A549 (cell line): ENCODE data around the gene HSF2BP. TPM values are rescaled to one million over a fixed set of nuclear protein-coding genes. Genes with fewer than 3 reads are reported as not detected.

Experiments
- ATAC-seq, 2 experiments: fragments of 200-7000 bp in 1 of 2; fragments of >200 bp in 1 of 2; cut with Nextera tagmentation in 1 of 2; cut with Tn5 transposase in 1 of 2; 3 replicates each; pipeline versions ENCODE4 v1.8.0 to v1.9.1; 2018 to 2020; ENCODE audit warnings: mild to moderate bottlenecking in 1 of 2, moderate library complexity in 1 of 2
- CTCF ChIA-PET: fragments of 300-600 bp; sonication (Branson Sonifier 250); formaldehyde crosslinking; extraction: SDS; loops from one replicate; lab custom pipeline; 2021; ENCODE audit warnings: antibody characterized with exemption, inconsistent platforms; lab: Yijun Ruan, JAX
- POLR2A ChIA-PET: fragments of 350-600 bp; formaldehyde crosslinking; extraction: SDS; loops from one replicate; lab custom pipeline; 2021; ENCODE audit warnings: antibody characterized with exemption, inconsistent platforms; lab: Yijun Ruan, JAX
- DNase-seq, 2 experiments: peaks; one replicate each; pipeline versions ENCODE4 v3.0.0 to v3.0.0-alpha.2; 2011 to 2016; ENCODE audit warnings: low read depth in 1 of 2, low spot score in 1 of 2
- FAIRE-seq: peaks from 2 replicates; lab custom pipeline; 2011; peaks lifted over from hg19 to GRCh38; lab: Jason Lieb, UNC
- H3K27ac ChIP-seq, 2 experiments: fragments of >200 bp; sonication (Bioruptor Twin); formaldehyde crosslinking; 3 replicates each; pipeline ENCODE4 v1.5.1; 2016 to 2017
- H3K4me1 ChIP-seq: fragments of >200 bp; sonication (Bioruptor Twin); formaldehyde crosslinking; 3 replicates; pipeline ENCODE4 v1.6.1; 2016
- H3K4me2 ChIP-seq: fragments of >200 bp; sonication (Bioruptor Twin); formaldehyde crosslinking; 3 replicates; pipeline ENCODE4 v1.6.1; 2016
- H3K4me3 ChIP-seq: fragments of >200 bp; sonication (Bioruptor Twin); formaldehyde crosslinking; 3 replicates; pipeline ENCODE4 v1.5.1; 2016
- H3K9me3 ChIP-seq: fragments of >200 bp; sonication (Bioruptor Twin); formaldehyde crosslinking; 3 replicates; pipeline ENCODE4 v1.6.1; 2016
- BHLHE40 ChIP-seq: IDR thresholded peaks from 2 replicates; pipeline ENCODE4 v1.6.1; 2012; ENCODE audit warnings: low read depth, low read length, inconsistent platforms
- CBX2 ChIP-seq: fragments of 200-600 bp; sonication (generic); IDR thresholded peaks from 2 replicates; pipeline ENCODE4 v1.6.1; 2016; ENCODE audit warnings: low read depth, mild to moderate bottlenecking, borderline replicate concordance
- CEBPB ChIP-seq, 2 experiments: fragments of >200 bp in 1 of 2; sonication (Bioruptor Twin) in 1 of 2; formaldehyde crosslinking in 1 of 2; IDR thresholded peaks; 2 replicates each; pipeline ENCODE4 v1.6.1; 2012 to 2016
- CHD2 ChIP-seq: fragments of 150-350 bp; IDR thresholded peaks from 2 replicates; pipeline ENCODE4 v1.6.1; 2014; ENCODE audit warnings: low read length; ENCODE audit not compliant: partially characterized antibody
- EHMT2 ChIP-seq: fragments of 200-600 bp; sonication (generic); IDR thresholded peaks from 2 replicates; pipeline ENCODE4 v1.6.1; 2016; ENCODE audit warnings: antibody characterized with exemption, low read depth, mild to moderate bottlenecking, moderate library complexity
- ESRRA ChIP-seq: fragments of 150-350 bp; IDR thresholded peaks from 2 replicates; pipeline ENCODE4 v1.6.1; 2014; ENCODE audit warnings: mild to moderate bottlenecking, low read length, borderline replicate concordance
- FOSB ChIP-seq: fragments of 250-450 bp; sonication (Bioruptor Pico); IDR thresholded peaks from 2 replicates; pipeline ENCODE4 v1.5.0; 2020; ENCODE audit warnings: mild to moderate bottlenecking, moderate library complexity
- GATA3 ChIP-seq: IDR thresholded peaks from 2 replicates; pipeline ENCODE4 v1.6.1; 2012; ENCODE audit warnings: borderline replicate concordance
- HDAC2 ChIP-seq: fragments of 200-600 bp; sonication (generic); IDR thresholded peaks from 2 replicates; pipeline ENCODE4 v1.6.1; 2016
- HEYL ChIP-seq: fragments of 250-450 bp; sonication (Bioruptor Pico); IDR thresholded peaks from 2 replicates; pipeline ENCODE4 v1.8.0; 2021; ENCODE audit warnings: mild to moderate bottlenecking, moderate library complexity
- HOXA7 ChIP-seq: fragments of 250-450 bp; sonication (Bioruptor Pico); IDR thresholded peaks from 2 replicates; pipeline ENCODE4 v1.5.0; 2020; ENCODE audit warnings: mild to moderate bottlenecking, moderate library complexity
- HOXB13 ChIP-seq: fragments of 250-450 bp; sonication (Bioruptor Pico); IDR thresholded peaks from 2 replicates; pipeline ENCODE4 v1.5.0; 2020; ENCODE audit warnings: low read depth, mild to moderate bottlenecking, moderate library complexity
- JUN ChIP-seq, 2 experiments: fragments of >200 bp; sonication (Bioruptor Twin); formaldehyde crosslinking; IDR thresholded peaks; 2 replicates in 1 of 2; 3 replicates in 1 of 2; pipeline ENCODE4 v1.6.1; 2016 to 2017
- MAFK ChIP-seq: fragments of 450-650 bp; IDR thresholded peaks from 2 replicates; pipeline ENCODE4 v1.6.1; 2014; ENCODE audit not compliant: partially characterized antibody
- MYC ChIP-seq: IDR thresholded peaks from 2 replicates; pipeline ENCODE4 v1.6.1; 2012; ENCODE audit warnings: mild to moderate bottlenecking, inconsistent platforms, low read length, improper control_type of control experiment, borderline replicate concordance
- NFE2L2 ChIP-seq: fragments of 150-350 bp; conservative IDR thresholded peaks from 2 replicates; pipeline ENCODE4 v1.6.1; 2014; ENCODE audit warnings: low read length
- NPAS2 ChIP-seq: fragments of 250-450 bp; sonication (Bioruptor Pico); IDR thresholded peaks from 2 replicates; pipeline ENCODE4 v1.8.0; 2022; ENCODE audit warnings: mild to moderate bottlenecking, moderate library complexity, borderline replicate concordance
- NR3C1 ChIP-seq: fragments of >200 bp; sonication (Bioruptor Twin); formaldehyde crosslinking; IDR thresholded peaks from 3 replicates; pipeline ENCODE4 v1.6.1; 2017
- PHF8 ChIP-seq: fragments of 200-600 bp; sonication (generic); IDR thresholded peaks from 2 replicates; pipeline ENCODE4 v1.6.1; 2016; ENCODE audit warnings: low read depth, mild to moderate bottlenecking, antibody characterized with exemption, moderate library complexity, borderline replicate concordance
- POLR2A ChIP-seq: IDR thresholded peaks from 2 replicates; pipeline ENCODE4 v1.6.1; 2012; ENCODE audit warnings: mild to moderate bottlenecking, low read length
- POLR2AphosphoS2 ChIP-seq: conservative IDR thresholded peaks from 2 replicates; pipeline ENCODE4 v1.6.1; 2012; ENCODE audit warnings: low read length, improper control_type of control experiment, inconsistent platforms
- RAD21 ChIP-seq, 2 experiments: fragments of >200 bp in 1 of 2; sonication (Bioruptor Twin) in 1 of 2; formaldehyde crosslinking in 1 of 2; IDR thresholded peaks in 1 of 2; conservative IDR thresholded peaks in 1 of 2; 2 replicates in 1 of 2; 3 replicates in 1 of 2; pipeline ENCODE4 v1.6.1; 2012 to 2018; ENCODE audit warnings: inconsistent platforms in 1 of 2
- RARB ChIP-seq: fragments of 250-450 bp; sonication (Bioruptor Pico); IDR thresholded peaks from 2 replicates; pipeline ENCODE4 v1.8.0; 2021; ENCODE audit warnings: mild to moderate bottlenecking, moderate library complexity
- RFX5 ChIP-seq: fragments of 450-650 bp; IDR thresholded peaks from 2 replicates; pipeline ENCODE4 v1.7.1; 2014; ENCODE audit warnings: antibody characterized with exemption, mild to moderate bottlenecking, moderate library complexity
- RNF2 ChIP-seq: fragments of 200-600 bp; sonication (generic); IDR thresholded peaks from 2 replicates; pipeline ENCODE4 v1.6.1; 2016; ENCODE audit warnings: low read depth, mild to moderate bottlenecking, antibody characterized with exemption, moderate library complexity, borderline replicate concordance
- SMC3 ChIP-seq: fragments of >200 bp; sonication (Bioruptor Twin); formaldehyde crosslinking; IDR thresholded peaks from 3 replicates; pipeline ENCODE4 v1.6.1; 2018; ENCODE audit warnings: inconsistent platforms
- SREBF2 ChIP-seq: fragments of 450-650 bp; IDR thresholded peaks from 2 replicates; pipeline ENCODE4 v1.6.1; 2014; ENCODE audit warnings: mild to moderate bottlenecking, moderate library complexity
- TP53 ChIP-seq: fragments of 250-450 bp; sonication (Bioruptor Pico); IDR thresholded peaks from 2 replicates; pipeline ENCODE4 v1.5.0; 2021; ENCODE audit warnings: mild to moderate bottlenecking, moderate library complexity
- ZFP36 ChIP-seq: fragments of 450-650 bp; IDR thresholded peaks from 2 replicates; pipeline ENCODE4 v1.6.1; 2014; ENCODE audit warnings: borderline replicate concordance; ENCODE audit not compliant: partially characterized antibody
- ZSCAN20 ChIP-seq: fragments of 250-450 bp; sonication (Bioruptor Pico); IDR thresholded peaks from 2 replicates; pipeline ENCODE4 v1.8.0; 2022; ENCODE audit warnings: mild to moderate bottlenecking, moderate library complexity
- WGBS: methylation state at CpG from one replicate; pipeline ENCODE4 v1.1.6; 2017; ENCODE audit errors: missing lambda C conversion rate; 5-methylcytosine and 5-hydroxymethylcytosine counted together
- polyA plus RNA-seq, 4 experiments: library from polyadenylated mRNA; depleted of rRNA in 3 of 4; stranded (reverse); fragments of >200 nt; fragmentation: RNase III in 1 of 4; extraction: RNeasy Plus Mini Kit Qiagen cat#74134 plus additional on column Dnase treatment in 1 of 4; gene quantifications; 2 replicates in 3 of 4; 3 replicates in 1 of 4; pipeline ENCODE4 v1.2.3, GENCODE V29; 2011 to 2017
- TF ChIP-seq, protein P1 (sequence below): IDR thresholded peaks from 2 replicates; pipeline ENCODE4 v1.6.1; 2012; ENCODE audit warnings: low read depth, borderline replicate concordance
- TF ChIP-seq, protein P2 (sequence below): IDR thresholded peaks from 2 replicates; pipeline ENCODE4 v1.6.1; 2012
- TF ChIP-seq, protein P3 (sequence below): fragments of 150-350 bp; IDR thresholded peaks from 2 replicates; pipeline ENCODE4 v1.6.1; 2014; ENCODE audit warnings: low read depth, mild to moderate bottlenecking, low read length
- TF ChIP-seq, protein P4 (sequence below): IDR thresholded peaks from 2 replicates; pipeline ENCODE4 v1.6.1; 2012
- TF ChIP-seq, protein P5 (sequence below): fragments of >200 bp; sonication (Bioruptor Twin); formaldehyde crosslinking; IDR thresholded peaks from 3 replicates; pipeline ENCODE4 v1.6.1; 2016
- TF ChIP-seq, protein P6 (sequence below): fragments of 250-450 bp; sonication (Bioruptor Pico); IDR thresholded peaks from 2 replicates; pipeline ENCODE4 v1.5.0; 2020; ENCODE audit warnings: low read depth, mild to moderate bottlenecking, moderate library complexity

HSF2BP gene
- polyA plus RNA-seq, 2 of the 4 experiments (the other 2 are of a cell fraction) = 1.7 to 3.1 TPM

DNA sequence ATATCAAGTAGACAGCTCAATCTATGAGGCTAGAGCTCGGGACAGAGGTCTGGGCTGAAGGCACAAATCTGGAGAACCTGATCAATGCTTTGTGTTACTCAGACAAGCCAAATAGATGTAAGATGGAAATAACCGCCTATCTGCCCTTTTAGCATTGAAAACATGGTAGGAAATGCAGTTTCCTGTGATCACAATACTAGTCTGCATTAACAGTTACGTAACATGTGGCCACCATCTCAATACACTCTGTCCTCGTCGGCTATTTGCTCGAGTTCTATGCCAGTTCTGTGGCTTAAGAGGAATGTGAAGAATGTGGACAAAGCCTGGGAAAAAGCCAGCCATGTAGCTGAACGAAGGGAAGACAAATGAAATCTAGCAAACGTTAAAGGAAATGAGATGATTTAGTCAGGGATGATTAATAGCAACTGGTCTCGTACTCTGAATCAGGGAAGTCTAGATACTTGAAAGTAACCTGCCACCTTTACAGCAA lies 73.3 kb downstream of the HSF2BP start:
- peaks cover 63% of the 10 kb centered on the region for H3K4me1 ChIP-seq
- TF ChIP-seq, protein P1, sequence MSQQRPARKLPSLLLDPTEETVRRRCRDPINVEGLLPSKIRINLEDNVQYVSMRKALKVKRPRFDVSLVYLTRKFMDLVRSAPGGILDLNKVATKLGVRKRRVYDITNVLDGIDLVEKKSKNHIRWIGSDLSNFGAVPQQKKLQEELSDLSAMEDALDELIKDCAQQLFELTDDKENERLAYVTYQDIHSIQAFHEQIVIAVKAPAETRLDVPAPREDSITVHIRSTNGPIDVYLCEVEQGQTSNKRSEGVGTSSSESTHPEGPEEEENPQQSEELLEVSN = peak; percentile 57; the same call in 1 of the 2 replicates
- TF ChIP-seq CEBPB (IDR thresholded peaks at IDR 0.05) (peak; percentile 63 to 95), RARB (CRISPR knock-in tag) (peak; percentile 26; the same call in 1 of the 2 replicates), MYC (no peak), HOXA7 (CRISPR knock-in tag) (no peak), ZSCAN20 (CRISPR knock-in tag) (0 out of 2 replicates have a peak, but pooled peaks have one; percentile 23), HOXB13 (peak; percentile 87), EHMT2 (no peak), CBX2 (no peak), TP53 (CRISPR knock-in tag) (no peak), HEYL (CRISPR knock-in tag) (0 out of 2 replicates have a peak, but pooled peaks have one; percentile 61), NPAS2 (CRISPR knock-in tag) (no peak), ZFP36 (no peak), POLR2AphosphoS2 (no peak), SREBF2 (no peak), POLR2A (no peak), RFX5 (no peak), SMC3 (peak; percentile 46; the same call in 2 of the 3 replicates), GATA3 (peak; percentile 95), ESRRA (no peak), MAFK (no peak), CHD2 (no peak), FOSB (CRISPR knock-in tag) (no peak), RAD21 (conservative IDR thresholded peaks at IDR 0.05 in 1 of 2, IDR thresholded peaks at IDR 0.05 in 1 of 2) (peak; percentile 29 to 60), NFE2L2 (no peak), HDAC2 (no peak), JUN (IDR thresholded peaks at IDR 0.05) (peak; percentile 89 to 96), PHF8 (no peak), RNF2 (no peak), BHLHE40 (no peak), NR3C1 (peak; percentile 66; the same call in 1 of the 3 replicates)
- TF ChIP-seq, protein P2, sequence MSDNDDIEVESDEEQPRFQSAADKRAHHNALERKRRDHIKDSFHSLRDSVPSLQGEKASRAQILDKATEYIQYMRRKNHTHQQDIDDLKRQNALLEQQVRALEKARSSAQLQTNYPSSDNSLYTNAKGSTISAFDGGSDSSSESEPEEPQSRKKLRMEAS = peak; percentile 88
- TF ChIP-seq, protein P3, sequence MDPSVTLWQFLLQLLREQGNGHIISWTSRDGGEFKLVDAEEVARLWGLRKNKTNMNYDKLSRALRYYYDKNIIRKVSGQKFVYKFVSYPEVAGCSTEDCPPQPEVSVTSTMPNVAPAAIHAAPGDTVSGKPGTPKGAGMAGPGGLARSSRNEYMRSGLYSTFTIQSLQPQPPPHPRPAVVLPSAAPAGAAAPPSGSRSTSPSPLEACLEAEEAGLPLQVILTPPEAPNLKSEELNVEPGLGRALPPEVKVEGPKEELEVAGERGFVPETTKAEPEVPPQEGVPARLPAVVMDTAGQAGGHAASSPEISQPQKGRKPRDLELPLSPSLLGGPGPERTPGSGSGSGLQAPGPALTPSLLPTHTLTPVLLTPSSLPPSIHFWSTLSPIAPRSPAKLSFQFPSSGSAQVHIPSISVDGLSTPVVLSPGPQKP = no peak
- TF ChIP-seq, protein P4, sequence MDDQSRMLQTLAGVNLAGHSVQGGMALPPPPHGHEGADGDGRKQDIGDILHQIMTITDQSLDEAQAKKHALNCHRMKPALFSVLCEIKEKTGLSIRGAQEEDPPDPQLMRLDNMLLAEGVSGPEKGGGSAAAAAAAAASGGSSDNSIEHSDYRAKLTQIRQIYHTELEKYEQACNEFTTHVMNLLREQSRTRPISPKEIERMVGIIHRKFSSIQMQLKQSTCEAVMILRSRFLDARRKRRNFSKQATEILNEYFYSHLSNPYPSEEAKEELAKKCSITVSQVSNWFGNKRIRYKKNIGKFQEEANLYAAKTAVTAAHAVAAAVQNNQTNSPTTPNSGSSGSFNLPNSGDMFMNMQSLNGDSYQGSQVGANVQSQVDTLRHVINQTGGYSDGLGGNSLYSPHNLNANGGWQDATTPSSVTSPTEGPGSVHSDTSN = peak; percentile 71
- TF ChIP-seq, protein P5, sequence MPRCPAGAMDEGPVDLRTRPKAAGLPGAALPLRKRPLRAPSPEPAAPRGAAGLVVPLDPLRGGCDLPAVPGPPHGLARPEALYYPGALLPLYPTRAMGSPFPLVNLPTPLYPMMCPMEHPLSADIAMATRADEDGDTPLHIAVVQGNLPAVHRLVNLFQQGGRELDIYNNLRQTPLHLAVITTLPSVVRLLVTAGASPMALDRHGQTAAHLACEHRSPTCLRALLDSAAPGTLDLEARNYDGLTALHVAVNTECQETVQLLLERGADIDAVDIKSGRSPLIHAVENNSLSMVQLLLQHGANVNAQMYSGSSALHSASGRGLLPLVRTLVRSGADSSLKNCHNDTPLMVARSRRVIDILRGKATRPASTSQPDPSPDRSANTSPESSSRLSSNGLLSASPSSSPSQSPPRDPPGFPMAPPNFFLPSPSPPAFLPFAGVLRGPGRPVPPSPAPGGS = 0 out of 3 replicates have a peak, but pooled peaks have one; percentile 60
- TF ChIP-seq, protein P6, sequence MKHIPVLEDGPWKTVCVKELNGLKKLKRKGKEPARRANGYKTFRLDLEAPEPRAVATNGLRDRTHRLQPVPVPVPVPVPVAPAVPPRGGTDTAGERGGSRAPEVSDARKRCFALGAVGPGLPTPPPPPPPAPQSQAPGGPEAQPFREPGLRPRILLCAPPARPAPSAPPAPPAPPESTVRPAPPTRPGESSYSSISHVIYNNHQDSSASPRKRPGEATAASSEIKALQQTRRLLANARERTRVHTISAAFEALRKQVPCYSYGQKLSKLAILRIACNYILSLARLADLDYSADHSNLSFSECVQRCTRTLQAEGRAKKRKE (CRISPR knock-in tag) = peak; percentile 38; the same call in 1 of the 2 replicates

More for the DNA sequence above, 73.3 kb downstream of the HSF2BP start:
- ChIA-PET POLR2A (interaction anchor here (0.6 to 1.3 kb wide), 3 partner anchors 12 to 15 kb away, joined by 3 to 7 read pairs (median 5); no protein-coding TSS in a partner anchor), CTCF (interaction anchor here (0.8 to 4.7 kb wide), 6 partner anchors 10 to 59 kb away, joined by 3 to 25 read pairs (median 4); no protein-coding TSS in a partner anchor)
- Histone ChIP-seq H3K27ac (peak overlapping the region; percentile 96 to 98), H3K9me3 (0 out of 3 replicates have a peak, but pooled peaks cover 5% of the 10 kb centered on the region), H3K4me2 (peak overlapping the region; percentile 67), H3K4me3 (no peak overlapping the region)
- 4% methylated on average over 9 of the region's 9 CpGs for WGBS
- peak; percentile 92 for FAIRE-seq
- ATAC-seq = peak; percentile 98 to 99
- peak; percentile 78 to 98 for DNase-seq
